Psoas muscle (tissue), 8 donors: ENCODE results near the gene SULT1A1. TPM values are rescaled to one million over a fixed set of nuclear protein-coding genes. Genes with fewer than 3 reads are reported as not detected.
"Not testable (repeated sequence)": the region's sequence is repeated elsewhere in the genome, so short reads cannot be mapped to it uniquely, and the experiment has no call there.

Experiments
- ATAC-seq, 4 donors: fragments of 200-7000 bp; cut with Tn5 transposase; one replicate each; pipeline ENCODE4 v1.9.1; 2020; ENCODE audit warnings: moderate library complexity in 3 of 4, mild to moderate bottlenecking in 2 of 4
- DNase-seq, 2 donors: peaks; one replicate each; pipeline ENCODE4 v3.0.0-alpha.2; 2020
- H3K27ac ChIP-seq: fragments of 200-600 bp; one replicate; pipeline ENCODE4 v1.8.0; 2022
- H3K27me3 ChIP-seq, 3 donors: fragments of 200-600 bp in 1 of 3; one replicate each; pipeline versions ENCODE4 v1.6.1 to v1.8.0; 2013 to 2022; ENCODE audit warnings: low read length in 2 of 3, mild to moderate bottlenecking in 2 of 3, moderate library complexity in 1 of 3; ENCODE audit not compliant: insufficient read depth in 3 of 3
- H3K36me3 ChIP-seq, 2 donors: fragments of 200-600 bp in 1 of 2; one replicate each; pipeline versions ENCODE4 v1.6.1 to v1.8.0; 2013 to 2022; ENCODE audit warnings: low read depth in 1 of 2, mild to moderate bottlenecking in 1 of 2, moderate library complexity in 1 of 2; ENCODE audit not compliant: insufficient read depth in 1 of 2
- H3K4me1 ChIP-seq: fragments of 200-600 bp; one replicate; pipeline ENCODE4 v1.8.0; 2022
- H3K4me3 ChIP-seq: fragments of 200-600 bp; one replicate; pipeline ENCODE4 v1.8.0; 2022; ENCODE audit warnings: mild to moderate bottlenecking
- H3K9me3 ChIP-seq: fragments of 200-600 bp; one replicate; pipeline ENCODE4 v1.8.0; 2022
- WGBS, 3 donors: extraction: QIAGEN DNeasy Blood & Tissue Kit; methylation state at CpG; one replicate each; pipeline versions ENCODE4 v1.1.6 to v1.1.7; 2013; 5-methylcytosine and 5-hydroxymethylcytosine counted together
- intact Hi-C, 2 donors: fragments of 100-400 bp; cut with DNase I; formaldehyde crosslinking; loops; one replicate each; pipeline versions ENCODE4 v1.11.0 to v1.14.2; 2022
- polyA plus RNA-seq, 3 donors: library from polyadenylated mRNA; stranded (reverse); fragments of 200-250 nt; gene quantifications; one replicate each; pipeline ENCODE4 v1.2.3, GENCODE V29; 2013
- total RNA-seq, 4 donors: library from RNA; stranded (reverse); fragmentation: NEBNext Ultra II Directional in 2 of 4; extraction: Animal tissue kit (Norgen Biotek cat#: 25700) in 2 of 4; gene quantifications; one replicate each; pipeline versions ENCODE4 v1.2.1 to v1.2.4, GENCODE V29; 2021 to 2023
- TF ChIP-seq, protein P1 (sequence below): fragments of 200-600 bp; IDR thresholded peaks from one replicate; pipeline ENCODE4 v1.8.0; 2022; ENCODE audit warnings: antibody characterized with exemption
- donor health status: healthy with polysubstance abuse.
- donor health status: DM: no; HTN: no; CAD: no; lungs with moderate emphysema.
- donor health status: Bipolar disorder and iron deficiency.
- donor health status: healthy.
- donor health status: DM: yes; HTN: yes; CAD: no.
- donor health status: DM: no; HTN: no; CAD: no.
- donor health status: DM: no; HTN: no; CAD: no.
- donor health status: DM: yes; HTN: yes; CAD: no.

SULT1A1 gene
- total and polyA plus RNA-seq, 7 donors, result 2.8 to 22.8 (median 8.1) TPM

DNA sequence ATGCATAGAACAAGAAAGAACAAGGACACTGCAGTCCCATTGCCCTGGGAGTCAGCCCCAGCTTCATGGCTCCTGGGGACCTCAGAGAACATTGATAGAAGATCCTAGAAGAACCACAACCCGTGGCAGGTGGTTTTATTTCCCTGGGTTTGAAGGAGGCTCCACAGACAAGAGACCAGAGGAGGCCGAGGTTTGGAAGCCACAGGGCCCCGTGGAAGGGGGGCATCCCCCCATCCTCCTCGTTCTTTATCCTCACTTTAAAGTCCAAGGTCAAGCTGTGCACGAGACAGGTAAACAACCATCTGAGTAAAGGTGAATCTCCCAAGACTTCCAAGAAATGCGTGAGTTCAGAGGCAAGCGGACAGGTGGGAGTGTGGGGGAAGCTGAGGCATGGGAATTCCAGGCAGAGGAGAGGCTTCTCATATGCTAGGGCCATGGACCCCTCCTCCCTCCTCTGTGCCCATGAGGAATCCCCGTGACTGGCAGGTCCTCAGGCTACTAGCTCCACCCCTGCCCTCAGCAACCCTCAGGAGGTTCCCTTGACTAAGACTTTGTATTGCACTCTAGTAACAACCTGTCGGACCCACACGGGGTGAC, 849 bp upstream of the SULT1A1 start:
- no peaks in the 10 kb centered on the region for H3K27me3 ChIP-seq
- peak overlapping the region; percentile 52 for H3K4me3 ChIP-seq
- DNase-seq (no peak), ATAC-seq (no peak)
- H3K4me1 ChIP-seq, result peaks cover 10% of the 10 kb centered on the region
- intact Hi-C loops, result no loop called here
- TF ChIP-seq, protein P1, sequence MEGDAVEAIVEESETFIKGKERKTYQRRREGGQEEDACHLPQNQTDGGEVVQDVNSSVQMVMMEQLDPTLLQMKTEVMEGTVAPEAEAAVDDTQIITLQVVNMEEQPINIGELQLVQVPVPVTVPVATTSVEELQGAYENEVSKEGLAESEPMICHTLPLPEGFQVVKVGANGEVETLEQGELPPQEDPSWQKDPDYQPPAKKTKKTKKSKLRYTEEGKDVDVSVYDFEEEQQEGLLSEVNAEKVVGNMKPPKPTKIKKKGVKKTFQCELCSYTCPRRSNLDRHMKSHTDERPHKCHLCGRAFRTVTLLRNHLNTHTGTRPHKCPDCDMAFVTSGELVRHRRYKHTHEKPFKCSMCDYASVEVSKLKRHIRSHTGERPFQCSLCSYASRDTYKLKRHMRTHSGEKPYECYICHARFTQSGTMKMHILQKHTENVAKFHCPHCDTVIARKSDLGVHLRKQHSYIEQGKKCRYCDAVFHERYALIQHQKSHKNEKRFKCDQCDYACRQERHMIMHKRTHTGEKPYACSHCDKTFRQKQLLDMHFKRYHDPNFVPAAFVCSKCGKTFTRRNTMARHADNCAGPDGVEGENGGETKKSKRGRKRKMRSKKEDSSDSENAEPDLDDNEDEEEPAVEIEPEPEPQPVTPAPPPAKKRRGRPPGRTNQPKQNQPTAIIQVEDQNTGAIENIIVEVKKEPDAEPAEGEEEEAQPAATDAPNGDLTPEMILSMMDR, result no peak
- H3K36me3 ChIP-seq, result peaks cover 0 to 9% of the 10 kb centered on the region in 2 donors
- H3K27ac ChIP-seq, result no peak overlapping the region
- WGBS, 3 donors, result 81 to 82% (median 82%) methylated on average over 10 of the region's 10 CpGs
- H3K9me3 ChIP-seq, result no peaks in the 10 kb centered on the region

DNA sequence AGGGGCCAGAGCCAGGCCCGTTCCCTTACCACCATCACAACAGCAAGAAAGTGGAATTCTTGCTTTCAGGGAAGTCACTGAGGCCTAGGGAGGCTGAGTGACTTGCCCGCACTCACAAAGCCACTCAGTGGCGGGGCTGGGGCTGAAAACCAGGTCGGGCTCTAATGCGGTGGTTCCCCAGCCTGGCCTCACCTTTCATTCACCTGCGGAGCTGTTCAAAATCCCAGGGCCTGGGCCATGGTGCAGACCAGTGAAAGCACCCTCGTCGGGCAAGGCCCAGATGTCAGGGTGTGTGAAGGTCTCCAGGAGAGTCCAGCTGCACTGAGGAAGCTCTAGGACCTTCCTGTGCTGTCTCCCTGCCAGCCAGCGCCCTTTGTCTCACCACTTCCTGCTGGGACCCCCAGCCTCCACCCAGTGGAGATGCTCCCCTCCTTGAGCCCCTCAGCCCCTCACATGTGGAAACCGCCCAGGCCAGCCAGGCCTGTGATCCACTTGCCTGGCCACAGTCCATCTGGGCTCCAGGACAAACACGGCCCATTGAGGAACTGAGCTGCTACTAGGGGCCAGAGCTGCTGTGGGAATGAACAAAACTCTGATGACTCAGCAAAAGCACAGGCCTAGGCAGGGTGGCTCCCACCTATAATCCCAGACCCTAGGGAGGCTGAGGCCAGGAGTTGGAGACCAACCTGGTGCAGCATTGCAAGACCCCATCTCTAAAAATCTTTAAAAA, 812 bp downstream of the SULT1A1 start:
- intact Hi-C loops, result loop anchor here in 1 of 2 donors (5.0 kb wide), 1 partner anchor 37 kb away; no protein-coding TSS in a partner anchor
- not testable (repeated sequence) for H3K4me1 ChIP-seq, H3K36me3 ChIP-seq, H3K27ac ChIP-seq, H3K9me3 ChIP-seq, H3K27me3 ChIP-seq
- peak overlapping the region; percentile 52 for H3K4me3 ChIP-seq
- DNase-seq (peak; percentile 37 to 74), ATAC-seq (peak in 2 of 4 donors; percentile 3 to 39)
- 76 to 78% (median 76%) methylated on average over 10 to 11 of the region's 11 CpGs for WGBS, 3 donors

DNA sequence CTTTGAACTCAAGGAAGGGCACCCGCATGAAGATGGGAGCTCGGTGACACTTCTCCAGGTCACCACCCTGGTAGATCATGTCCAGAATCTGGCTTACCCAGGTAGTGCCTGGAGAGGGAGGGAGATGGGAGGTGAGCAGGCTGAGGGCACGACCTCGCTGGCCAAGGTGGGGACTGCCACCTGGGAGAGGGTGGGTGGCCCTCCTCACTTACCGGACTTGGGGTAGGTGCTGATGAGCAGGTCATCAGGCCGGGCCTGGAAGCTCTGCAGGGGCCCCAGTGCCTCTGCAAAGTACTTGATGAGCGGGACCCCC, 1.4 kb downstream of the SULT1A1 start:
- ATAC-seq, H3K4me3 ChIP-seq, DNase-seq, H3K4me1 ChIP-seq, H3K27ac ChIP-seq, H3K27me3 ChIP-seq, H3K36me3 ChIP-seq, H3K9me3 ChIP-seq: not testable (repeated sequence)
- WGBS, 3 donors, result 94 to 100% (median 99%) methylated on average over 4 to 6 of the region's 7 CpGs
- intact Hi-C loops, result loop anchor here in 1 of 2 donors (5.0 kb wide), 1 partner anchor 36 kb away; no protein-coding TSS in a partner anchor

DNA sequence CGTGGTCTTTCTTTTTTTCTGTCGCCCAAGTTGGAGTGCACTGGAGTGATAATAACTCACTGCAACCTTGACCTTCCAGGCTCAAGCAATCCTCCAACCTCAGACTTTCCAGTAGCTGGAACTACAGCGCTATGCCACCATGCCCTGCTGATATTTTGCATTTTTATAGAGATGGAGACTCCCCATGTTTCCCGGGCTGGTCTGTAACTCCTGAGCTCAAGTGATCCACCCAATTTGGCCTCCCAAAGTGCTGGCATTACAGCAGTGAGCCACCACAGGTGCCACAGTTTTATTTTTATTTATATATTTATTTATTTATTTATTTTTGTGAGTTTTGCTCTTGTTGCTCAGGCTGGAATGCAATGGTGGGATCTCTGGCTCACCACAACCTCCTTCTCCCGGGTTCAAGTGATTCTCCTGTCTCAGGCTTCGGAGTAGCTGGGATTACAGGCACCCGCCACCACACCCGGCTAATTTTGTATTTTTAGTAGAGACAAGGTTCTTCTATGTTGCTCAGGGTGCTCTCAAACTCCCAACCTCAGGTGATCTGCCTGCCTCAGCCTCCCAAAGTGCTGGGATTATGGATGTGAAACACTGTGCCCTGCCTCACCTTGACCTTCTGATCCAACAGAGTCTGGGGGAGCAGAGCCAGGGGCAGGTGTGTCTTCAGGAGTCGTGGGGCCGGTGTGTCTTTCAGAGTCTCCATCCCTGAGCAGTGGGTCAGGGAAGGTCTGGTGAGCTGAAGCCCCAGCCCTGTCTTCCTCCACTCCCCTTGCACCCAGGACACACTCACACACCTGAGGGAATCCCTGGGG, 2.0 kb downstream of the SULT1A1 start:
- not testable (repeated sequence) for DNase-seq, H3K4me3 ChIP-seq, H3K36me3 ChIP-seq, H3K9me3 ChIP-seq, ATAC-seq, H3K4me1 ChIP-seq, H3K27ac ChIP-seq, H3K27me3 ChIP-seq
- 90 to 97% (median 95%) methylated on average over 8 to 10 of the region's 10 CpGs for WGBS, 3 donors
- intact Hi-C loops, result loop anchor here in 1 of 2 donors (5.0 kb wide), 1 partner anchor 36 kb away; no protein-coding TSS in a partner anchor

DNA sequence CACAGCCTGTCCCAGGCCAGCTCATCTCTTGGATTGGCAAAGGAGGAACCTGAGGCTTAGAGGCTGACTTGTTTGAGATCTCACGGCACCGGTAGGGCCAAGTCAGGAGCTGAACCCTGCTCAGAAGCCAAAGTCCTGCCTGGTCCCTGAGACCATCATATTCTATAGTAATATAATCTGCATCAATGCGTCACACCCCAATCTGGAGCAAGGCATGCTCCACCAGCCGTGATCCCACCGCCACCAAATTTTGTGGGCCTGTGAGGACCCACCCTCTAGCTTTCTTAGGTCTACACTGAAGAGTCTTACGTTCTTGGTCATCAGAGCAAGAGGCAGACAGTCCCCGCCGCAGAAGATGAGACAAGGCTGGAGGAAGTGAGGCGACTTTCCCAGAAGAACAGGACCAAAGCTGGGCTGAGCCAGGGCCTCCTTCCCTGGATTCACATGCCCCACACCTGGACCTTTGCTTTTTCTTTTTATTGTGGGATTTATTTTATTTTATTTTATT, 2.7 kb downstream of the SULT1A1 start:
- intact Hi-C loops, result loop anchor here in 1 of 2 donors (5.0 kb wide), 1 partner anchor 35 kb away; no protein-coding TSS in a partner anchor
- no peak overlapping the region for H3K4me3 ChIP-seq
- H3K9me3 ChIP-seq, result no peaks in the 10 kb centered on the region
- DNase-seq (no peak), ATAC-seq (no peak)
- H3K36me3 ChIP-seq, result peaks cover 0 to 9% of the 10 kb centered on the region in 2 donors
- peaks cover 10% of the 10 kb centered on the region for H3K4me1 ChIP-seq
- 95 to 98% (median 95%) methylated on average over 9 of the region's 9 CpGs for WGBS, 3 donors
- no peaks in the 10 kb centered on the region for H3K27me3 ChIP-seq
- H3K27ac ChIP-seq, result no peak overlapping the region
- TF ChIP-seq, protein P1, result no peak
